ENCODE data around the gene TAF1B. TPM values are rescaled to one million over a fixed set of nuclear protein-coding genes. Genes with fewer than 3 reads are reported as not detected.

TAF1B gene
- total and polyA plus RNA-seq, 2 donors (not counting 3 experiments of a cell fraction or from before 2014, with no cell fraction given), result 6.3 to 29.4 TPM

GRCh38 chr2:9910699-9911098 is 67.4 kb downstream of the TAF1B start:
- Histone ChIP-seq H3K4me2 (ENCODE audit: insufficient read depth, low read length) (no peak overlapping the region), H3K27ac (ENCODE audit: insufficient read depth, low read depth, low read length) (no peak overlapping the region), H2AFZ (ENCODE audit: low read depth, low read length) (no peak overlapping the region), H3K79me2 (ENCODE audit: control insufficient read depth, insufficient read depth, low read length) (no peaks in the 10 kb centered on the region), H3K4me1 (ENCODE audit: control insufficient read depth, extremely low read depth, insufficient read depth, low read length) (peaks cover 2% of the 10 kb centered on the region), H3K27me3 (ENCODE audit: control insufficient read depth in 2 of 2, insufficient read depth in 2 of 2, low read length in 2 of 2) (no peaks in the 10 kb centered on the region), H3K9me1 (replicated peaks; ENCODE audit: control insufficient read depth, extremely low read depth, insufficient read depth, low read length) (no peaks in the 10 kb centered on the region), H3K4me3 (replicated peaks in 1 of 3; ENCODE audit: insufficient read depth in 1 of 3, low read depth in 1 of 3, low read length in 3 of 3) (no peak overlapping the region), H3K36me3 (ENCODE audit: control insufficient read depth in 2 of 2, extremely low read depth in 1 of 2, insufficient read depth in 2 of 2, low read length in 2 of 2) (no peaks in the 10 kb centered on the region), H3K9me3 (replicated peaks; ENCODE audit: control insufficient read depth, insufficient read depth, low read length) (no peaks in the 10 kb centered on the region), H3K9ac (replicated peaks; ENCODE audit: extremely low read depth, insufficient read depth, low read length) (no peak overlapping the region), H4K20me1 (replicated peaks; ENCODE audit: control insufficient read depth, extremely low read depth, insufficient read depth, low read length) (no peaks in the 10 kb centered on the region)
- no peak for FAIRE-seq
- dilution Hi-C loops (cut with MboI; ENCODE audit: extremely low pct_ligation_motif_present, low sequenced_read_pairs), result no loop called here
- TF ChIP-seq POLR2A (IDR thresholded peaks at IDR 0.05; ENCODE audit: low read depth, low read length) (no peak), GATA2 (IDR thresholded peaks at IDR 0.05; ENCODE audit: insufficient read depth, insufficient read length, low read depth, low read length) (no peak), MYC (IDR thresholded peaks at IDR 0.05; ENCODE audit: low read depth, low read length) (no peak), CTCF (IDR thresholded peaks at IDR 0.05; ENCODE audit: extremely low read depth in 1 of 2, insufficient read depth in 1 of 2, low read depth in 1 of 2, low read length in 2 of 2) (no peak), EZH2 (IDR thresholded peaks at IDR 0.05; ENCODE audit: borderline replicate concordance, low read depth, low read length, severe bottlenecking) (no peak), FOS (IDR thresholded peaks at IDR 0.05; ENCODE audit: borderline replicate concordance, insufficient read depth, low read length) (no peak), JUN (IDR thresholded peaks at IDR 0.05; ENCODE audit: borderline replicate concordance, insufficient read depth, insufficient read length, low read depth) (no peak), MAX (IDR thresholded peaks at IDR 0.05; ENCODE audit: insufficient read depth, insufficient read length) (no peak), POLR2AphosphoS5 (IDR thresholded peaks at IDR 0.05; ENCODE audit: insufficient read depth, low read depth, low read length) (no peak)
- DNase-seq (ENCODE audit: low read depth, low spot score), result no peak
- no TSS peak for BruUV-seq (replicated peaks)
- intact Hi-C loops (cut with micrococcal nuclease), result no loop called here
- POLR2A ChIA-PET, result no interaction called here
- CTCF ChIA-PET, result interaction anchor here (0.8 to 2.9 kb wide), 8 partner anchors 9 to 186 kb away, joined by 3 to 15 read pairs (median 3); no protein-coding TSS in a partner anchor

Data from endothelial cell of umbilical vein (primary cell).